ELR (cell line): Measurements from ENCODE around the gene DAB2.
"Not testable (repeated sequence)": the region's sequence is repeated elsewhere in the genome, so short reads cannot be mapped to it uniquely, and the experiment has no call there.

Experiments
- DNase-seq: peaks from one replicate; pipeline ENCODE4 v3.0.0-alpha.2; 2015; ENCODE audit warnings: low read depth

DAB2 gene

DNA sequence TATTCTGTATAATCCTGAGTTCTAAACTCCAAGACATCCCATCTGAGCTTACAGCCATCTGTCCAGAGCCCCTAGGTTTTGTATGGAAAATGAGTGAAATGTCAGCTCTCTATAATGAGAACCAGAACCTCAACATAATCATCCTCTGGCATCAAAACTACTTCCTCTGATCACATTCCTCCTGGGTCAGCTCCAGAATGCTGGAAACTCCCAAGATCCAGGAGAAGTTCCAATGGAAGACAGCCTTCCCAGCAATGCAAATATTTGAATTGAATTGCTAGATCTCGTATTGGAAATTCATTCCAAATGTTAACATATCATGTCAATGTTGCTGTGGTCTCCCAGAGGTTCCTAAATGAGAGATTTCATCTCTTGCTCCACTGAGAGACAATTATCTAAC is 84.3 kb downstream of the DAB2 start:
- no peak for DNase-seq

GRCh38 chr5:39337252-39337915 is 87.4 kb downstream of the DAB2 start:
- no peak for DNase-seq

DNA sequence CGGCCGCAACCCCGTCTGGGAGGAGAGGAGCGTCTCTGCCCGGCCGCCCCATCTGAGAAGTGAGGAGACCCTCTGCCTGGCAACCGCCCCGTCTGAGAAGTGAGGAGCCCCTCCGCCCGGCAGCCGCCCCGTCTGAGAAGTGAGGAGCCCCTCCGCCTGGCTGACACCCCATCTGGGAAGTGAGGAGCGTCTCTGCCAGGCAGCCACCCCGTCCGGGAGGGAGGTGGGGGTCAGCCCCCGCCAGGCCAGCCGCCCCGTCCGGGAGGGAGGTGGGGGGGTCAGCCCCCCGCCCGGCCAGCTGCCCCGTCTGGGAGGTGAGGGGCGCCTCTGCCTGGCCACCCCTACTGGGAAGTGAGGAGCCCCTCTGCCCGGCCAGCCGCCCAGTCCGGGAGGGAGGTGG is 90.5 kb downstream of the DAB2 start:
- DNase-seq, result not testable (repeated sequence)

DNA sequence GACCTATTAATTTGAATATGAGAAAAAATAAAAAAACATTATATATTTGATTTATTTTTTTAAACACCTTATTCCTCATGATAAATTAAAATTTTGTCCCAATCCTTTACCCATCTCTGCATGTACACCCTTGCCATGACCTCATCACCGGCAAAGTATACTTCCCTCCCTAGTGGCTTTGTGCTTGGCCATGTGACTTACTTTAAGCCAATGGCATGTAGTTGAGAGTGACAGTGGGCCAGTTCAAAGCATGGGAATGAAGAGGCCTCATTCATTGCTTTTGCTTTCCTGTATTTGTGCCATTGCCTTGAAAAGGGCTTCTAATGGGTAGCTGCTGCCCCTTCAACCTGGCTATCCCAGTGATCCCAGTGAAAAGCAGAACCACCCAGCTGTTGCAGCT is 91.7 kb downstream of the DAB2 start:
- no peak for DNase-seq

GRCh38 chr5:39331861-39332381 is 92.9 kb downstream of the DAB2 start:
- DNase-seq, result no peak

DNA sequence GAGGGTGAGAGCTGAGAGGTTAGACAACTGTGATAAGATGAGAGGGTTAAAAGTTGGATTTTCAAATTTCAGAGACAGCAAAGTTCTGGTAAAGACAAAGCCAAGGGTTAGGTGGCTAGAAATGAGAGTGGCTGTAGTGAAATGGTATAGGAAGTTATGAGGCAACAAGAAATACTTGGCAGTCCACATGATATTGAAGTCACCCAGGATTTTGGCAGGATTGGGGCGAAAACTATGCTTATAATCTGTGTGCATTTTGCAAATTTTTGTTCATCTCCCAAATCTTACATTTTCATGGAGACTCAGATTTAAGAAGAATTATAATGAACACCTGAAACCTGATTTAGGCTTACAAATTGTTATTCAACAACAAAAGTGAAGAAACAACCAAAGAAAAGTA is 96.0 kb downstream of the DAB2 start:
- DNase-seq, result no peak

- DNase-seq, result no peak
Measured at GRCh38 chr5:39323542-39323941, 101.2 kb downstream of the DAB2 start.
